ENCODE measurements around the gene RAP1GDS1.
"Not testable (repeated sequence)": the region's sequence is repeated elsewhere in the genome, so short reads cannot be mapped to it uniquely, and the experiment has no call there.

DNA sequence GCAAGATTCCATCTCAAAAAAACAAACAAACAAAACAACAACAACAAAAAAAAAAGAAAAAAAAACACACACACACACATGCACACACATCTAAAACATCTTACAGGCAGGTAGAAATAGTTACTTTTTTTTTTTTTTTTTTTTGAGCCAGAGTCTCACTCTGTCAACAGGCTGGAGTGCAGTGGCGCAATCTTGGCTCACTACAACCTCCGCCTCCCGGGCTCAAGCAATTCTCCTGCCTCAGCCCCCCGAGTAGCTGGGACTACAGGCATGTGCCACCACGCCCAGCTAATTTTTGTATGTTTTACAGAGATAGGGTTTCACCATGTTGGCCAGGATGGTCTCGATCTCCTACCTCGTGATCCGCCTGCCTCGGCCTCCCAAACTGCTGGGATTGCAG is 196.2 kb downstream of the RAP1GDS1 start:
- TF ChIP-seq, protein P1, sequence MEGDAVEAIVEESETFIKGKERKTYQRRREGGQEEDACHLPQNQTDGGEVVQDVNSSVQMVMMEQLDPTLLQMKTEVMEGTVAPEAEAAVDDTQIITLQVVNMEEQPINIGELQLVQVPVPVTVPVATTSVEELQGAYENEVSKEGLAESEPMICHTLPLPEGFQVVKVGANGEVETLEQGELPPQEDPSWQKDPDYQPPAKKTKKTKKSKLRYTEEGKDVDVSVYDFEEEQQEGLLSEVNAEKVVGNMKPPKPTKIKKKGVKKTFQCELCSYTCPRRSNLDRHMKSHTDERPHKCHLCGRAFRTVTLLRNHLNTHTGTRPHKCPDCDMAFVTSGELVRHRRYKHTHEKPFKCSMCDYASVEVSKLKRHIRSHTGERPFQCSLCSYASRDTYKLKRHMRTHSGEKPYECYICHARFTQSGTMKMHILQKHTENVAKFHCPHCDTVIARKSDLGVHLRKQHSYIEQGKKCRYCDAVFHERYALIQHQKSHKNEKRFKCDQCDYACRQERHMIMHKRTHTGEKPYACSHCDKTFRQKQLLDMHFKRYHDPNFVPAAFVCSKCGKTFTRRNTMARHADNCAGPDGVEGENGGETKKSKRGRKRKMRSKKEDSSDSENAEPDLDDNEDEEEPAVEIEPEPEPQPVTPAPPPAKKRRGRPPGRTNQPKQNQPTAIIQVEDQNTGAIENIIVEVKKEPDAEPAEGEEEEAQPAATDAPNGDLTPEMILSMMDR (conservative IDR thresholded peaks at IDR 0.05): not testable (repeated sequence)
- TF ChIP-seq ZFX (IDR thresholded peaks at IDR 0.05): not testable (repeated sequence)
